HCT116 (cell line): ENCODE measurements around the gene SORCS2. TPM values are rescaled to one million over a fixed set of nuclear protein-coding genes. Genes with fewer than 3 reads are reported as not detected.

Experiments used
- ATAC-seq: fragments of 200-7000 bp; cut with Tn5 transposase; 2 replicates; pipeline ENCODE4 v1.9.1; 2020; ENCODE audit warnings: mild to moderate bottlenecking, moderate library complexity
- BruUV-seq: library from RNA; stranded (reverse); fragments of 400-500 nt; replicated peaks from 2 replicates; lab custom pipeline; 2021; lab: Mats Ljungman, UMichigan
- CTCF ChIA-PET: fragments of 300-600 bp; sonication (Branson Sonifier 250); formaldehyde crosslinking; loops from one replicate; lab custom pipeline; 2021; ENCODE audit warnings: antibody characterized with exemption; lab: Charles Lee
- POLR2A ChIA-PET: fragments of 300-600, 350-600 bp; sonication (Branson Sonifier 250); formaldehyde crosslinking; loops from one replicate; lab custom pipeline; 2021; ENCODE audit warnings: antibody characterized with exemption; lab: Charles Lee
- RAD21 ChIA-PET, 2 experiments: fragments of 300-600 bp; sonication (Branson Sonifier 250); formaldehyde crosslinking; loops; one replicate each; lab custom pipeline; 2023; ENCODE audit warnings: low total read pairs in 2 of 2; ENCODE audit not compliant: uncharacterized antibody in 2 of 2, unreplicated experiment in 2 of 2, low non-redundant PET in 1 of 2; lab: Charles Lee
- DNase-seq: peaks from one replicate; pipeline ENCODE4 v3.0.0-alpha.2; 2010; ENCODE audit warnings: low read depth, low spot score
- H2AFZ ChIP-seq: fragments of 200-600 bp; shearing (Covaris generic), sonication (generic); 2 replicates; pipeline ENCODE4 v1.6.1; 2017; ENCODE audit warnings: low read depth, mixed run types, mixed read lengths, antibody characterized with exemption, low read length; ENCODE audit not compliant: poor library complexity, severe bottlenecking
- H3K27ac ChIP-seq: 2 replicates; pipeline ENCODE4 v1.5.1; 2012; ENCODE audit warnings: low read depth, low read length
- H3K27me3 ChIP-seq: fragments of 200-600 bp; sonication (generic); 2 replicates; pipeline ENCODE4 v1.6.1; 2016; ENCODE audit warnings: mixed run types, low read length, mixed read lengths; ENCODE audit not compliant: insufficient read depth
- H3K36me3 ChIP-seq, 2 experiments: fragments of 200-500 bp in 1 of 2; fragments of 200-600 bp in 1 of 2; sonication (Bioruptor generic) in 1 of 2; sonication (generic) in 1 of 2; 2 replicates each; pipeline versions ENCODE4 v1.5.1 to v1.6.1; 2014 to 2016; ENCODE audit warnings: low read length in 2 of 2, inconsistent platforms in 1 of 2, mixed read lengths in 1 of 2, mixed run types in 1 of 2; ENCODE audit not compliant: insufficient read depth in 2 of 2, control insufficient read depth in 1 of 2
- H3K4me1 ChIP-seq, 2 experiments: fragments of 200-600 bp in 1 of 2; sonication (generic) in 1 of 2; 2 replicates each; pipeline versions ENCODE4 v1.5.1 to v1.6.1; 2012 to 2017; ENCODE audit warnings: low read length in 2 of 2, inconsistent platforms in 1 of 2, mild to moderate bottlenecking in 1 of 2, mixed read lengths in 1 of 2, mixed run types in 1 of 2, moderate library complexity in 1 of 2; ENCODE audit not compliant: insufficient read depth in 2 of 2, control insufficient read depth in 1 of 2
- H3K4me2 ChIP-seq: fragments of 200-600 bp; sonication (generic); 2 replicates; pipeline ENCODE4 v1.6.1; 2017; ENCODE audit warnings: mixed run types, low read length, mixed read lengths
- H3K4me3 ChIP-seq, 2 experiments: fragments of 200-600 bp in 1 of 2; sonication (generic) in 1 of 2; replicated peaks in 1 of 2; 2 replicates each; pipeline ENCODE4 v1.5.1; 2011 to 2016; ENCODE audit warnings: low read length in 2 of 2, control low read depth in 1 of 2, low read depth in 1 of 2, mild to moderate bottlenecking in 1 of 2, mixed read lengths in 1 of 2, mixed run types in 1 of 2
- H3K79me2 ChIP-seq: fragments of 200-600 bp; sonication (generic); 2 replicates; pipeline ENCODE4 v1.6.1; 2017; ENCODE audit warnings: mild to moderate bottlenecking, mixed run types, low read length, moderate library complexity, mixed read lengths; ENCODE audit not compliant: insufficient read depth
- H3K9ac ChIP-seq: fragments of 200-600 bp; sonication (generic); 2 replicates; pipeline ENCODE4 v1.6.1; 2016; ENCODE audit warnings: low read length, mixed read lengths
- H3K9me2 ChIP-seq: fragments of 200-600 bp; sonication (generic), shearing (Covaris generic); 2 replicates; pipeline ENCODE4 v1.6.1; 2017; ENCODE audit warnings: mixed run types, mild to moderate bottlenecking, moderate library complexity; ENCODE audit not compliant: insufficient read depth
- H3K9me3 ChIP-seq, 2 experiments: fragments of 200-500 bp in 1 of 2; fragments of 200-600 bp in 1 of 2; sonication (Bioruptor generic) in 1 of 2; sonication (generic) in 1 of 2; 2 replicates each; pipeline ENCODE4 v1.6.1; 2014 to 2017; ENCODE audit warnings: low read length in 2 of 2, mixed read lengths in 2 of 2, inconsistent platforms in 1 of 2, low read depth in 1 of 2, mild to moderate bottlenecking in 1 of 2, mixed run types in 1 of 2, moderate library complexity in 1 of 2; ENCODE audit not compliant: control insufficient read depth in 1 of 2, insufficient read depth in 1 of 2
- H4K20me1 ChIP-seq: fragments of 200-600 bp; sonication (generic), shearing (Covaris generic); 2 replicates; pipeline ENCODE4 v1.6.1; 2017; ENCODE audit warnings: mixed run types, mild to moderate bottlenecking, moderate library complexity; ENCODE audit not compliant: insufficient read depth
- CEBPB ChIP-seq: IDR thresholded peaks from 2 replicates; pipeline ENCODE4 v1.6.1; 2012; ENCODE audit warnings: low read depth
- EGR1 ChIP-seq: IDR thresholded peaks from 2 replicates; pipeline ENCODE4 v1.6.1; 2012; ENCODE audit warnings: low read depth
- ELF1 ChIP-seq: IDR thresholded peaks from 2 replicates; pipeline ENCODE4 v1.6.1; 2012; ENCODE audit warnings: low read depth, borderline replicate concordance
- EZH2 ChIP-seq: fragments of 200-600 bp; sonication (generic); IDR thresholded peaks from 2 replicates; pipeline ENCODE4 v1.6.1; 2017; ENCODE audit warnings: antibody characterized with exemption, mixed run types
- FOSL1 ChIP-seq: IDR thresholded peaks from 2 replicates; pipeline ENCODE4 v1.6.1; 2012; ENCODE audit warnings: low read depth
- JUND ChIP-seq: IDR thresholded peaks from 2 replicates; pipeline ENCODE4 v1.6.1; 2012
- RAD21 ChIP-seq: IDR thresholded peaks from 2 replicates; pipeline ENCODE4 v1.6.1; 2012; ENCODE audit warnings: low read depth, mild to moderate bottlenecking
- SP1 ChIP-seq: IDR thresholded peaks from 2 replicates; pipeline ENCODE4 v1.6.1; 2012; ENCODE audit warnings: low read depth
- SRF ChIP-seq: IDR thresholded peaks from 2 replicates; pipeline ENCODE4 v1.6.1; 2012; ENCODE audit warnings: low read depth
- TCF7L2 ChIP-seq: IDR thresholded peaks from 2 replicates; pipeline ENCODE4 v1.7.0; 2011; ENCODE audit warnings: borderline replicate concordance, inconsistent platforms; ENCODE audit not compliant: insufficient read depth, insufficient read length; ENCODE audit errors: extremely low read depth
- ZFX ChIP-seq: fragments of 450-650 bp; IDR thresholded peaks from 2 replicates; pipeline ENCODE4 v1.6.1; 2017
- ZNF274 ChIP-seq: fragments of 200-500 bp; sonication (Bioruptor generic); IDR thresholded peaks from 2 replicates; pipeline ENCODE4 v1.6.1; 2014; ENCODE audit warnings: mild to moderate bottlenecking, low read depth, low read length, inconsistent platforms
- intact Hi-C: fragments of 100-400 bp; cut with micrococcal nuclease; formaldehyde crosslinking; loops from 2 replicates; pipeline ENCODE4 v1.10.0; 2022
- total RNA-seq: library from RNA; stranded (reverse); gene quantifications from one replicate; pipeline ENCODE4 v1.2.1, GENCODE V29; 2021; ENCODE audit not compliant: unreplicated experiment
- TF ChIP-seq, protein P1 (sequence below), 3 experiments: fragments of 200-600 bp in 1 of 3; sonication (generic) in 1 of 3; IDR thresholded peaks in 2 of 3; conservative IDR thresholded peaks in 1 of 3; 2 replicates each; pipeline ENCODE4 v1.5.1; 2012 to 2017; ENCODE audit warnings: low read depth in 2 of 3, low read length in 2 of 3, antibody characterized with exemption in 1 of 3, borderline replicate concordance in 1 of 3, control low read depth in 1 of 3, mild to moderate bottlenecking in 1 of 3, mixed read lengths in 1 of 3, mixed run types in 1 of 3, moderate library complexity in 1 of 3; ENCODE audit not compliant: insufficient read depth in 1 of 3

SORCS2 gene
- total RNA-seq, 1 experiment from 2014 or later = 0.37 TPM

DNA sequence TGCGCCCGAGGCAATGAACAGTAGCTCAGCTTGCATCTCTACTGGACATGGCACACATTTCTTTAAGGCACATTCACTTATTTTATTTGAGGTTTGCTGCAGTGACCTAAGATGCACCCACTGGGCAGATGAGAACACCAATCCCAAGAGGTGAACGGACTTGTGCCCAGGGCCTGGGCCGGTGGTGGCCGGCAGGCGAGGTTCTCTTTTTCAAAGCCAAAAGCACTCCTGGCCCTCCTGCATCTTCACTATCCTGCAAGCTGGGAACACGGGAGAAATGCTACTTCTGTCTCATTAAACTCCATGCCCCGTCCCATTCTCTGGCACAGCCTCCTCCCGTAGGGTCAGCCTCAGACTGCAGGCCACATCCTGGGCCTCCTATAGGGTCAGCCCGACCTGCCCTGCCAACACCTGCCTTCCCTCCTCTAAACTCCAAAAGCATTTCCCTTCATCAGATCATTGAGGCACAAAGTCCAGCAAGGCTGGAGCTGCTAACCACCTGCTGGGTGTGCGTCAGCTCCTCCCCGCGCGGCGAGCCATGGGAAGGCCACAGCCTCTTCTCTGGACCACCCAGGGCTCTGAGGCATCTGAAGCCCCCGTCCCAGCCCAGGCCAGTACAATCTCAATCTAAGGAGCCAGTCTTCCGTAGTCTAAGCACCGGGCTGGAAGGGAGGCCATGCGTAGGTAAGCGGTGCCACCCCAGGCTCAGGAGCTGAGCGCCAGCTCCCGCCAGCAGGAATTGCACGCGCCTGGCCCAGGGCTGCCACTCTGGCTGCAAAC is 581.3 kb downstream of the SORCS2 start:
- no peak overlapping the region for H3K27ac ChIP-seq
- intact Hi-C loops = no loop called here

More for the DNA sequence above, 581.3 kb downstream of the SORCS2 start:
- ChIA-PET CTCF (no interaction called here), RAD21 (no interaction called here), POLR2A (no interaction called here)
- Histone ChIP-seq H3K27me3 (no peaks in the 10 kb centered on the region), H3K9ac (no peak overlapping the region), H2AFZ (no peak overlapping the region), H3K36me3 (peaks cover 3 to 8% of the 10 kb centered on the region in 2 experiments; a peak in 2 of 4 replicates), H4K20me1 (no peaks in the 10 kb centered on the region), H3K9me2 (no peaks in the 10 kb centered on the region), H3K79me2 (no peaks in the 10 kb centered on the region), H3K4me1 (no peaks in the 10 kb centered on the region), H3K9me3 (no peaks in the 10 kb centered on the region), H3K4me2 (no peak overlapping the region), H3K4me3 (no peak overlapping the region)
- BruUV-seq = no TSS peak
- no peak for ATAC-seq
- no peak for DNase-seq
- no peak for TF ChIP-seq CEBPB
- TF ChIP-seq SP1 = no peak
- TF ChIP-seq, protein P1, sequence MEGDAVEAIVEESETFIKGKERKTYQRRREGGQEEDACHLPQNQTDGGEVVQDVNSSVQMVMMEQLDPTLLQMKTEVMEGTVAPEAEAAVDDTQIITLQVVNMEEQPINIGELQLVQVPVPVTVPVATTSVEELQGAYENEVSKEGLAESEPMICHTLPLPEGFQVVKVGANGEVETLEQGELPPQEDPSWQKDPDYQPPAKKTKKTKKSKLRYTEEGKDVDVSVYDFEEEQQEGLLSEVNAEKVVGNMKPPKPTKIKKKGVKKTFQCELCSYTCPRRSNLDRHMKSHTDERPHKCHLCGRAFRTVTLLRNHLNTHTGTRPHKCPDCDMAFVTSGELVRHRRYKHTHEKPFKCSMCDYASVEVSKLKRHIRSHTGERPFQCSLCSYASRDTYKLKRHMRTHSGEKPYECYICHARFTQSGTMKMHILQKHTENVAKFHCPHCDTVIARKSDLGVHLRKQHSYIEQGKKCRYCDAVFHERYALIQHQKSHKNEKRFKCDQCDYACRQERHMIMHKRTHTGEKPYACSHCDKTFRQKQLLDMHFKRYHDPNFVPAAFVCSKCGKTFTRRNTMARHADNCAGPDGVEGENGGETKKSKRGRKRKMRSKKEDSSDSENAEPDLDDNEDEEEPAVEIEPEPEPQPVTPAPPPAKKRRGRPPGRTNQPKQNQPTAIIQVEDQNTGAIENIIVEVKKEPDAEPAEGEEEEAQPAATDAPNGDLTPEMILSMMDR (IDR thresholded peaks at IDR 0.05 in 2 of 3, conservative IDR thresholded peaks at IDR 0.05 in 1 of 3; ENCODE audit: borderline replicate concordance in 1 of 3, insufficient read depth in 1 of 3, low read depth in 2 of 3, low read length in 2 of 3) = no peak
- no peak for TF ChIP-seq RAD21
- no peak for TF ChIP-seq TCF7L2
- no peak for TF ChIP-seq ZNF274
- TF ChIP-seq SRF = no peak
- TF ChIP-seq ELF1 = no peak
- no peak for TF ChIP-seq FOSL1
- no peak for TF ChIP-seq EGR1
- TF ChIP-seq EZH2 = no peak
- TF ChIP-seq ZFX = no peak
- TF ChIP-seq JUND = no peak
- TF ChIP-seq, all 23 proteins: peak for 0
